Measurements from ENCODE around the gene ATF1.
A peak's percentile ranks its signal among the peaks of the same experiment; 100 is the strongest.

ATF1 gene

GRCh38 chr12:50763639-50764285 is at the start of gene ATF1:
TSS of gene ATF1 (plus strand) at chr12:50764101. CDS start at chr12:50780146, 16,045 bp downstream.
- FAIRE-seq: peak; percentile 73
- DNase-seq (ENCODE audit: extremely low spot score, insufficient read length, low read depth): peak; percentile 83

- FAIRE-seq: no peak
- DNase-seq (ENCODE audit: extremely low spot score, insufficient read length, low read depth): no peak
Measured at GRCh38 chr12:50715174-50715573, 48.7 kb upstream of the ATF1 start.

GRCh38 chr12:50718760-50719159 is 45.1 kb upstream of the ATF1 start:
- FAIRE-seq: no peak
- DNase-seq (ENCODE audit: extremely low spot score, insufficient read length, low read depth): no peak

- FAIRE-seq (no peak), DNase-seq (ENCODE audit: extremely low spot score, insufficient read length, low read depth) (no peak)
Measured at GRCh38 chr12:50720085-50720484, 43.8 kb upstream of the ATF1 start.

- FAIRE-seq (no peak), DNase-seq (ENCODE audit: extremely low spot score, insufficient read length, low read depth) (no peak)
Measured at GRCh38 chr12:50720501-50720900, 43.4 kb upstream of the ATF1 start.

GRCh38 chr12:50723865-50724264 is 40.0 kb upstream of the ATF1 start:
- DNase-seq (ENCODE audit: extremely low spot score, insufficient read length, low read depth) (no peak), FAIRE-seq (no peak)

GRCh38 chr12:50725011-50725942 is 38.6 kb upstream of the ATF1 start:
- DNase-seq (ENCODE audit: extremely low spot score, insufficient read length, low read depth): no peak
- FAIRE-seq: no peak

- no peak for DNase-seq (ENCODE audit: extremely low spot score, insufficient read length, low read depth)
- FAIRE-seq: no peak
Measured at GRCh38 chr12:50727466-50727865, 36.4 kb upstream of the ATF1 start.

- FAIRE-seq (no peak), DNase-seq (ENCODE audit: extremely low spot score, insufficient read length, low read depth) (no peak)
Measured at GRCh38 chr12:50728417-50728816, 35.5 kb upstream of the ATF1 start.

GRCh38 chr12:50728841-50729240 is 35.1 kb upstream of the ATF1 start:
- DNase-seq (ENCODE audit: extremely low spot score, insufficient read length, low read depth) (no peak), FAIRE-seq (no peak)

GRCh38 chr12:50732591-50732990 is 31.3 kb upstream of the ATF1 start:
- FAIRE-seq: no peak

GRCh38 chr12:50733706-50734105 is 30.2 kb upstream of the ATF1 start:
- DNase-seq (ENCODE audit: extremely low spot score, insufficient read length, low read depth): no peak
- FAIRE-seq: no peak

More at GRCh38 chr12:50732591-50732990, 31.3 kb upstream of the ATF1 start:
- no peak for DNase-seq (ENCODE audit: extremely low spot score, insufficient read length, low read depth)

- DNase-seq (ENCODE audit: extremely low spot score, insufficient read length, low read depth): no peak
Measured at GRCh38 chr12:50734409-50735263, 29.3 kb upstream of the ATF1 start.

GRCh38 chr12:50739611-50740010 is 24.3 kb upstream of the ATF1 start:
- FAIRE-seq (no peak), DNase-seq (ENCODE audit: extremely low spot score, insufficient read length, low read depth) (no peak)

More at GRCh38 chr12:50734409-50735263, 29.3 kb upstream of the ATF1 start:
- FAIRE-seq: no peak

GRCh38 chr12:50740307-50740706 is 23.6 kb upstream of the ATF1 start:
- FAIRE-seq: no peak
- no peak for DNase-seq (ENCODE audit: extremely low spot score, insufficient read length, low read depth)

- DNase-seq (ENCODE audit: extremely low spot score, insufficient read length, low read depth) (no peak), FAIRE-seq (no peak)
Measured at GRCh38 chr12:50742776-50743175, 21.1 kb upstream of the ATF1 start.

GRCh38 chr12:50745861-50746260 is 18.0 kb upstream of the ATF1 start:
- DNase-seq (ENCODE audit: extremely low spot score, insufficient read length, low read depth): no peak
- FAIRE-seq: no peak

GRCh38 chr12:50746431-50746830 is 17.5 kb upstream of the ATF1 start:
- FAIRE-seq: no peak

GRCh38 chr12:50747817-50748216 is 16.1 kb upstream of the ATF1 start:
- DNase-seq (ENCODE audit: extremely low spot score, insufficient read length, low read depth) (no peak), FAIRE-seq (no peak)

More at GRCh38 chr12:50746431-50746830, 17.5 kb upstream of the ATF1 start:
- no peak for DNase-seq (ENCODE audit: extremely low spot score, insufficient read length, low read depth)

GRCh38 chr12:50749459-50749882 is 14.4 kb upstream of the ATF1 start:
- FAIRE-seq (no peak), DNase-seq (ENCODE audit: extremely low spot score, insufficient read length, low read depth) (no peak)
